ENCODE measurements around the gene ADSL. TPM values are rescaled to one million over a fixed set of nuclear protein-coding genes. Genes with fewer than 3 reads are reported as not detected.

ADSL gene
- total RNA-seq, 1 donor from 2014 or later: 120 TPM

- H3K27ac Mint-ChIP-seq (ENCODE audit: unreplicated experiment): peak overlapping the region; percentile 19
- DNase-seq (ENCODE audit: low read depth, low spot score): no peak
- H3K4me1 Mint-ChIP-seq: peaks cover 76% of the 10 kb centered on the region
- H3K27me3 Mint-ChIP-seq (ENCODE audit: low read depth): no peaks in the 10 kb centered on the region
- no peaks in the 10 kb centered on the region for H3K9me3 Mint-ChIP-seq
- no peak for TF ChIP-seq CTCF (conservative IDR thresholded peaks at IDR 0.05)
- H3K36me3 Mint-ChIP-seq (ENCODE audit: low read depth): no peaks in the 10 kb centered on the region
- H3K4me3 Mint-ChIP-seq: no peak overlapping the region
Measured at GRCh38 chr22:40328546-40329456, 17.5 kb upstream of the ADSL start.

GRCh38 chr22:40329466-40329865 lies 16.8 kb upstream of the ADSL start:
- Mint-ChIP-seq H3K4me1 (peaks cover 71% of the 10 kb centered on the region), H3K27me3 (ENCODE audit: low read depth) (no peaks in the 10 kb centered on the region)
- DNase-seq (ENCODE audit: low read depth, low spot score): no peak

GRCh38 chr22:40330086-40330485 lies 16.2 kb upstream of the ADSL start:
- no peak overlapping the region for H3K27ac Mint-ChIP-seq (ENCODE audit: unreplicated experiment)
- no peaks in the 10 kb centered on the region for H3K27me3 Mint-ChIP-seq (ENCODE audit: low read depth)
- no peaks in the 10 kb centered on the region for H3K9me3 Mint-ChIP-seq
- H3K4me1 Mint-ChIP-seq: peaks cover 64% of the 10 kb centered on the region
- H3K36me3 Mint-ChIP-seq (ENCODE audit: low read depth): no peaks in the 10 kb centered on the region
- peak overlapping the region; percentile 17 for H3K4me3 Mint-ChIP-seq
- no peak for DNase-seq (ENCODE audit: low read depth, low spot score)
- no peak for TF ChIP-seq CTCF (conservative IDR thresholded peaks at IDR 0.05)

More at GRCh38 chr22:40329466-40329865, 16.8 kb upstream of the ADSL start:
- no peaks in the 10 kb centered on the region for H3K9me3 Mint-ChIP-seq
- H3K4me3 Mint-ChIP-seq: no peak overlapping the region
- TF ChIP-seq CTCF (conservative IDR thresholded peaks at IDR 0.05): no peak
- no peaks in the 10 kb centered on the region for H3K36me3 Mint-ChIP-seq (ENCODE audit: low read depth)
- H3K27ac Mint-ChIP-seq (ENCODE audit: unreplicated experiment): no peak overlapping the region

GRCh38 chr22:40330615-40331014 lies 15.7 kb upstream of the ADSL start:
- no peak overlapping the region for H3K4me3 Mint-ChIP-seq
- TF ChIP-seq CTCF (conservative IDR thresholded peaks at IDR 0.05): no peak
- no peak for DNase-seq (ENCODE audit: low read depth, low spot score)
- H3K9me3 Mint-ChIP-seq: no peaks in the 10 kb centered on the region
- H3K27me3 Mint-ChIP-seq (ENCODE audit: low read depth): no peaks in the 10 kb centered on the region
- H3K4me1 Mint-ChIP-seq: peaks cover 59% of the 10 kb centered on the region
- peak overlapping the region; percentile 85 for H3K27ac Mint-ChIP-seq (ENCODE audit: unreplicated experiment)
- no peaks in the 10 kb centered on the region for H3K36me3 Mint-ChIP-seq (ENCODE audit: low read depth)

GRCh38 chr22:40331706-40332105 lies 14.6 kb upstream of the ADSL start:
- no peaks in the 10 kb centered on the region for H3K27me3 Mint-ChIP-seq (ENCODE audit: low read depth)
- no peaks in the 10 kb centered on the region for H3K9me3 Mint-ChIP-seq
- no peaks in the 10 kb centered on the region for H3K36me3 Mint-ChIP-seq (ENCODE audit: low read depth)
- peak overlapping the region; percentile 35 for H3K4me3 Mint-ChIP-seq
- peaks cover 54% of the 10 kb centered on the region for H3K4me1 Mint-ChIP-seq
- TF ChIP-seq CTCF (conservative IDR thresholded peaks at IDR 0.05): no peak
- DNase-seq (ENCODE audit: low read depth, low spot score): no peak
- no peak overlapping the region for H3K27ac Mint-ChIP-seq (ENCODE audit: unreplicated experiment)
